NCI-H2081 treated with DMSO at 0.1 percent for 48 hours (cell line): ENCODE results near the gene FAM217A.

Experiments used
- DNase-seq: peaks from one replicate; lab custom pipeline; 2025; lab: John Stamatoyannopoulos, UW

Gene FAM217A

DNA sequence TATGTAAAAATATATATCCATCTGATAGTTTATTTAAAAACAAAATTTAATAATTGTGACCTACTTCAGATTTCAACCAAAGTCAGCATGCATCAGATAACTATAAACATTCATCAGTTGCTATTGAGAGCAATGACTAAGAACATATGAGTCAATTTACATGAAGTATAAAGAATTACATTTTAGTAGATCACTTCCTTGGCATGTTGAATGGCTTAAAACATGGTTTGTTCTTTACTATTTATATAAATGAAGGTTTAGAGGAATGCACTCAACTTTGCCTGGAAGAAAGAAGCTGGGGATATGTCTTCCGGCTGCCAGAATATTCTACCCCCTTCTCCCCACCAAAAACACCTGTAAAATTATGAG lies 6.4 kb upstream of the FAM217A start:
- DNase-seq: no peak

GRCh38 chr6:4084444-4085331 lies 5.8 kb upstream of the FAM217A start:
- DNase-seq: peak; percentile 93

GRCh38 chr6:4074478-4075235 lies 4.3 kb downstream of the FAM217A start:
- DNase-seq: no peak

GRCh38 chr6:4071330-4071729 lies 7.6 kb downstream of the FAM217A start:
- DNase-seq: no peak

- DNase-seq: no peak
Measured at GRCh38 chr6:4069199-4069598, 9.7 kb downstream of the FAM217A start.

DNA sequence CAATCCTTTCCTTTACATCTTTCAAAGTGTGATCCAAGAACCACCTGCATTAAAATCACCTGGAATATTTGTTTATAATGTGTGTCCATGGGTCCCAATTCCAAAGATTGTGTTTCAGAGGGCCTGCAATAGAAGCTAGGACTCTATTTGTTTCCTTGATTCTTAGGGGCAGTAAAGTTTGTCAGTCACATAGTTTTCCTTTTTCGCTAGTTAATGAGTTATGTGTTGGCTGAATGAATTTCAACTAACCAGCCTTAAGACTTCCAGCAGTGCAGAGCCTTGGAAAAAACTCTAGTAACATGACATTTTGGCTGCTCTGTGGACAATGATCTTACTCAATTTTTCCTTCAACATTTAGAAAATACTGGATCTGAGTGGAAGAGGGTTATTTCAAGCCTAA lies 11.3 kb downstream of the FAM217A start:
- no peak for DNase-seq

GRCh38 chr6:4066029-4066755 lies 12.7 kb downstream of the FAM217A start:
- DNase-seq: no peak

- DNase-seq: no peak
Measured at GRCh38 chr6:4059115-4059777, 19.7 kb downstream of the FAM217A start.

DNA sequence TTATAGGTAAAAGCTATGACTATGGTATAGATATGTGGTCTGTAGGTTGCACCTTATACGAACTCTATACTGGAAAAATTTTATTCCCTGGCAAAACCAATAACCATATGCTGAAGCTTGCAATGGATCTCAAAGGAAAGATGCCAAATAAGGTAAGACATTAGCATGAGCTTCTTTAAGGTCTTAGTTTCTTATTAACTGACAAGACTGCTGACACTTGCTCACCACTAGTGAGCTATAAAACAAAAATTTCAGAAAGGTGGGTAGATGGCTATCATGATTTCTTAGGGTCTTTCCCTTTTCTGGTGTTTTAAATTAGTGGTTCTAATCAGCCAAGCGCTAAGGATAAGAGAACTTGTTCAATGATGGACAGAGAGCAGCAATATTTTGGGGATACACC lies 21.9 kb downstream of the FAM217A start:
- DNase-seq: no peak

GRCh38 chr6:4055420-4056041 lies 23.4 kb downstream of the FAM217A start:
- DNase-seq: no peak

DNA sequence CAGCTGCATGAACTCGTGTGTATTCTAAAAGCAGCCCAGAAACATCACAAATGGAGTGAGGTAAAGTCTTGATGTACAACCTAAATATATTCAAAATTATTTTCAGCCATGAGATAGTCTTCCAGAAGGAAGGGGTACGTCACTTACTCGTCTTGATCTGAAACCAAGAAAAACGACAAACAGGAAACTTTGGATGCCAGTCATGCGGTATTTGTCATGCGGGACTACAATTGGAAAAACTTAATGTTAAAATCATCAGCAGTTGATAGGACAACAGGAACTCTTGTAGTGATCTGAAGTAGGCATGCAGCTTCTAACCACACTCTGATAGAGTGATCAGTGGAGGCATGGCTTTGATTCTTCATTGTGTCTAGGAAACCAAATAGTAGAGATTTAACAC lies 29.7 kb downstream of the FAM217A start:
- DNase-seq: no peak

- no peak for DNase-seq
Measured at GRCh38 chr6:4041480-4041879, 37.5 kb downstream of the FAM217A start.

DNA sequence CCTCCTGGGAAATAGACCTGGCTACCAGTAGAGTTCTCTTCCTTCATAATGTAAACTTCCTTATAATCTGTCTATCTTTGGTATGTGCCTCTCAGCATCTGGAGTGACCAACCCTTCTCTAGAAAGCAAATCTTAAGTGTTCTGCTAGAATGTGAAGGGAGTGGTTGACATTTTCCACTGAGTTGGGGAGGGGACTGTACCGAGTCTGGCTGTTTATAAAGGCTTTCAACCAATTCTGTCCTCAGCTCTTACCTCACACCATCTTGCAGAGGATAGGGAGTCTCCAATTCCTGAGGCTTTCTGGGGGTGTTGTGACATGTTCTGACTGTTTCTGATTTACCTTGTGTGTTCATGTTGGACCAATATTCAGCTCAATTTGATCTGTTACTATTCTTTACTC lies 39.6 kb downstream of the FAM217A start:
- DNase-seq: no peak

DNA sequence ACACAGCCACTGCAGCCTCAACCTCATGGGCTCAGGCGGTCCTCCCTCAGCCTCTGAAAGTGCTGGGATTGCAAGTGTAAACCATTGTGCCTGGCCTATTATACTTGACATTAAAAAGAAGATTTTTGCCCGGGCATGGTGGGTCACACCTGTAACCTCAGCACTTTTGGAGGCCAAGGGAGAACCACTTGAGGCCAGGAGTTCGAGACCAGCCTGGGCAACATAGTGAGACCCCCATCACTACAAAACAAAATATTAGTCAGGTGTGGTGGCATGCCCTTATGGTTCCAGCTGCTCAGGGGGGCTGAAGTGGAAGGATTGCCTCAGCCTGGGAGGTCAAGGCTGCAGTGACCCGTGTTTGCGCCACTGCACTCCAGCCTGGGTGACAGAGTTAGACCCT lies 42.4 kb downstream of the FAM217A start:
- no peak for DNase-seq

DNA sequence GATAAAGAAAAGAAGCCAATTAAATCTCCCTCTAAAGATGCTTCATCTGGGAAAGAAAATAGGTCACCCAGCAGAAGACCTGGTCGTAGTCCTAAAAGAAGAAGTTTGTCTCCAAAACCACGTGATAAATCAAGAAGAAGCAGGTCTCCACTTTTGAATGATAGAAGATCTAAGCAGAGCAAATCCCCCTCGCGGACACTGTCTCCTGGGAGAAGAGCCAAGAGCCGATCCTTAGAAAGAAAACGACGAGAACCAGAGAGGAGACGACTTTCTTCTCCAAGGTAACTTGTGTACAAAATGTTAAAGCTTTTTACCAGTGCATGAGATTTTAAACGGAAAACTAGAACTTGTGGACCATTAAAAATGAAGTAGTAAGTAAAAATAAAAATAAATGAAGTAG lies 46.5 kb downstream of the FAM217A start:
- DNase-seq: no peak

DNA sequence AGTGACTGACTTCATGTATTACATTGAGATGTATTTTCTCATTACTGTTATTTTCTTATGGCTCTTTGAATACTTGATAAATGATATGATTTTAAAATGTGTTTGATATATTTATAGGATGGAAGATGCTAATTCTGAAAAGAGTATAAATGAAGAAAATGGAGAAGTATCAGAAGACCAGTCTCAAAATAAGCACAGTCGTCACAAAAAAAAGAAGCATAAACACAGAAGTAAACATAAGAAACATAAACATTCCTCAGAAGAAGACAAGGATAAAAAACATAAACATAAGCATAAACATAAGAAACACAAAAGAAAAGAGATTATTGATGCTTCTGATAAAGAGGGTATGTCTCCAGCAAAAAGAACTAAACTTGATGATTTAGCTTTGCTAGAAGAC lies 47.5 kb downstream of the FAM217A start:
- no peak for DNase-seq

GRCh38 chr6:4030669-4031068 lies 48.3 kb downstream of the FAM217A start:
- no peak for DNase-seq

DNA sequence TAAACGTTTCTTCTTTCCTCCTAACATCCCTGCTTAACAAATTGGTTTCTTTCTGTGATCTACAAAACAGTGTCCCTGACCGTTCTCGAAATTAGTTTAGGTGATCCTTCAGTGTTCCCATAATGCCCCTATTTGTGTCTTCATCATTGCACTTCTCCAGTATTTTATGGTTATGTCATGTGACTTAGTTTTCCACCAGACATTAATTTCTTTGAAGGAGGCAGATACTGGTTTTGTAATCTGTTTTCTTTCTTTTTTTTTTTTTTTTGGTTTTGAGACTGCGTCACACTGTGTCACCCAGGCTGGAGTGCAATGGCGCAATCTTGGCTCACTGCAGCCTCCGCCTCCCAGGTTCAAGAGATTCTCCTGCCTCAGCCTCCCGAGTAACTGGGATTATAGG lies 49.2 kb downstream of the FAM217A start:
- no peak for DNase-seq

DNA sequence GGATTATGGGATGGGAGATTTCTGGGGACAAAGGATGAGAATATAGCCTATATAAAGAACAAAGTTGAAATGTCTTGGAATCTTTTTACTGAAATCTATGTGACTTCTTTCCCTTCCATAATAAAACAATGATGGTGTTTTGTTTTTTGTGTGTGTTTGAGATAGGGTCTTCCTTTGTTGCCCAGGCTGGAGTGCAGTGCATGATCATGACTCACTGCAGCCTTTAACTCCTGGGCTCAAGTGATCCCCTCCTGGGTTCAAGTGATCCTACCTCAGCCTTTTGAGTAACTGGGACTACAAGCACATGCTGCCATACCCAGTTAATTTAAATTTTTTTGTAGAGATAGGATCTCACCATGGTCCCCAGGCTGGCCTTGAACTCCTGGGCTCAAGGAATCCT lies 50.9 kb downstream of the FAM217A start:
- no peak for DNase-seq

DNA sequence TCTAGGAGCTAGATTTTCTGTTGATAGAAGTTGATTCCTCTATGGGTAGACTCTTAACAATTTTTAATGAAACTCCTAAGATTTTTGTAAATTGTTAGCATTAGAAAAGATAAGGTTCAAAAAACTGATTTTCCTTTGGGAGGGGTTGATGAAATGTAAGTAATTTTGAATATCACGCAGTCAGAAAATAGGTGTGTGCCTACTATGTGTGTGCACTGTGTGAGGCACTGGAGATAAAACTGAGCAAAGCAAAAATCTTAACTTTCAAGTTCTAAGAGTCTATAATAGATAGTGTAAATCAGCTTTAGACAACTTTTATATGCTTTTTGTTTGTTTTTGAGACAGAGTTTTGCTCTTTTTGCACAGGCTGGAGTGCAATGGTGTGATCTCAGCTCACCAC lies 53.3 kb downstream of the FAM217A start:
- no peak for DNase-seq

GRCh38 chr6:4023240-4023639 lies 55.7 kb downstream of the FAM217A start:
- DNase-seq: no peak
